GM19372 (cell line): Measurements from ENCODE around the gene GFOD2.
"Not testable (repeated sequence)": the region's sequence is repeated elsewhere in the genome, so short reads cannot be mapped to it uniquely, and the experiment has no call there.

Experiments used
- ATAC-seq: cut with Tn5 transposase; IDR thresholded peaks from one replicate; pipeline ENCODE4 v1.9.1; 2021; ENCODE audit warnings: mild to moderate bottlenecking, low read depth, moderate library complexity; ENCODE audit not compliant: unreplicated experiment

The GFOD2 gene

DNA sequence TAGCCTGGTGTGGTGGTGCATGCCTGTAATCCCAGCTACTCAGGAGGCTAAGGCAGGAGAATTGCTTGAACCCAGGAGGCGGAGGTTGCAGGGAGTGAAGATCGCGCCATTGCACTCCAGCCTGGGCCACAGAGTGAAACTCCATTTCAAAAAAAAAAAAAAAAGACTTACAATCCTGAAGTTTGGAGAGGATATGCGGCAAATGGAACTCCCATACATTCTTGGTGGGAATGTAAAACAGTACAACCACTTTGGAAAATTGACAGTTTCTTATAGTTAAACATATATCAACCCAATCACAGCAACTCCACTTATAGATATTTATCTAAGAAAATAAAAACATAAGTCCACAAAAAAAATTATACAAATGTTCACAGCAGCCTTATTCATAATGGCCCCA lies 11.9 kb downstream of the GFOD2 start:
- no peak for ATAC-seq

DNA sequence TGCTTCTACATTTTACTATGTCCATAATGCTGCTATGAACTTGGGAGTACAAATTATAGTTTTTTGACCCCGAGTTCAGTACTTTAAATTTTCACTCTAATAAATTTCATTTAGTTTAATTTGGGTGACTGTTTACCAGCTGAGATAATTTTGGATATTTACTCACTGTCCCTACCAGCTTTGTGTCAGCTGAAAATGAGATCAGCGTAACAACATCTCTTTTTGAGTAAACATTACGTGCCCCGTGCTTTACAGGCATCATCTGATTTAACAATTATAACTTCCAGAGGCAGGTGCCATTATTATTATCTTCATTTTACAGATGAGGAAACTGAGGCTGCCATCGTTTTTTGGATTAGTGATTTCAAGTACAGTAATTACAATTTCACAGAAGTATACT lies 15.0 kb downstream of the GFOD2 start:
- ATAC-seq = no peak

DNA sequence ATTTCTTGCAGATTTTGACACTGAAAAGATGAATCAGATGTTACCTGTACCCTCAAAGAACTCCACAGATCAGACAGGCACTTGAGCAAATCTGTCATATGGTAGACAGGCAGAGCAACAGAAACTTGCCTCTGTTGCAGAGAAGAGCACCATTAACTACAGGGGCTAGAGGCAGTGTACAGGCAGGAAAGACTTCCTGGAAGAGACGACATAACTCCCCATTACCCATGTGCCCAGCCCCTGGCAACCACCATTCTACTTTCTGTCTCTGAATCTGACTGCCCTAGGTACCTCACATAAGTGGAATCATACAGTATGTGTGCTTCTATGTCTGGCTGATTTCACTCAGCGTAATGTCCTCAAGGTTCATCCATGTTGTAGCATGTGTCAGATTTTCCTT lies 15.5 kb downstream of the GFOD2 start:
- ATAC-seq = no peak

DNA sequence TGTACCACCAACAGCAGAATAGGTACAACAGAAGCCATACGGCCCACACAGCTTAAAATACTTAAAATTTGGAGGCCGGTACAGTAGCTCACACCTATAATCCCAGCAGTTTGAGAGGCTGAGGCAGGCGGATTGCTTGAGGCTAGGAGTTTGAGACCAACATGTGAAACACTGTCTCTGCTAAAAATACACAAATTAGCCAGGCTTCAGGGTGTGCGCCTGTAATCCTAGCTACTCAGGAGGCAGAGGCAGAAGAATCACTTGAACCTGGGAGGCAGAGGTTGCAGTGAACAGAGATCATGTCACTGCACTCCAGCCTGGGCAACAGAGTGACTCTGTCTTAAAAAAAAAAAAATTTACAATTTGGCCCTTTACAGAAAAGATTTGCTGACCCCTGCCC lies 17.0 kb downstream of the GFOD2 start:
- ATAC-seq = no peak

DNA sequence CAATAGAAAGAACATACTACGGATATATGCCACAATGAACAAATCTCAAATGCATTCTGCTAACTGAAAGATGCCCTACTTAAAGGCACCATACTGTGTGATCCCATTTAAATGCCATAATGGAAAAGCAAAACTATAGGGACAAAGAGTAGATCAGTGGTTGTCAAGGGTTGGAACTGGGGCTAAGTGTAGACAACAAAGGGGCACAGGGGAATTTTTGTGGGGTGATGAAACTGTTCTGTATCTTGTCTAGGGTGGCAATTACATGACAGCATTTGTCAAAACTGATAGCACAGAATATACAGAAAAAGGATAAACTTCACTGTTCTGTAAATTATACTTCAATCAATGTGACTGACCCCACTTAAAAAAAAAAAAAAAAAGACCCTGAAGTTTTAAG lies 17.7 kb downstream of the GFOD2 start:
- no peak for ATAC-seq

DNA sequence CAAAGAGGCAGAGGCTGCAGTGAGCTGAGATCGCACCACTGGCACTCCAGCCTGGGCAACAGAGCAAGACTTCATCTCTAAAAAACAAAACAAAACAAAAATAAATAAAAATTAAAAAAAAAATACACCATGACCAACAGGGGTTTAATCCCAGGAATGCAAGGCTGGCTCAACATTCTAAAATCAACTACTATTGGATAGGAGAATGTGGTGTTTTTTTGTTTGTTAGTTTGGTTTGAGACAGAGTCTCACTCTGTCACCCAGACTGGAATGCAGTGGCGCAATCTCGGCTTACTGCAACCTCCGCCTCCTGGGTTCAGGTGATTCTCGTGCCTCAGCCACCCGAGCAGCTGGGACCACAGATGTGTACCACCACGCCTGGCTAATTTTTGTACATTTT lies 19.9 kb downstream of the GFOD2 start:
- ATAC-seq = no peak

DNA sequence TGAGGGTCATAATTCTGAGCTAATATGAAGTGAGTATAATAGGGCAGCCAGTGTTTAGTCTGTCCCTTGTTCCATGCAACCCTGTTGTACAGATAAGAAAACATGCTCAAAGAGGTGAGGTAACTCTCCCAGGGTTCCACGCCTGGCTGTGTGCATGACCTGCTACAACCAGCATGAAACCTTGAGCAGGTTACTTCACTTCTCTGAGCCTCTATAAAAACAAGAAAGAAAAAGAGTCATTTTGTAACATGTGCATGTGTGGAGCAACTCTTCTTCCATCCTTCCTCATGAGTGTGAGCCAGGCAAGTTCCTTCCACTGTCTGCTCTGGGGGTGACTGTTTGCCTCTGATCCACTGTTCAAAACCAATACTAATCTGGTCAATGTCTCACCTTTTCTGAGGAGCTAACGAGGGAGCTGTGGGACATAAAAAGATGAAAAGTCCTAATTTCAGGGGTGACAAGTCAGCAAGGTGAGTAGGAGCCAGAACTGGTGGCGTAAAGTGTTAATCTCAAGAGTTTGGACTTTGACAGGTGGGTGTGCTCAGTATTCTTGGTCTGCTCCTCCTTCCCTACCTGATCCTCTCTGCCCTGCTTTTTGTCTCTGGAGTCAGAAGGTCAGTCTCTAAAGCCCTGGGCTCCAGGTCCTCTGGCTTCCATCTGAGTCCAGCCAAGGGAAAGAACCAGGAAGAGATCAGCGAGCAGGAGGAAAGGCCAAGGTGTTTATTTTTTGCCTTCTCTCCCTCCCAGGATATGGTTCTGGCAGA lies 21.5 kb downstream of the GFOD2 start:
- ATAC-seq = no peak

DNA sequence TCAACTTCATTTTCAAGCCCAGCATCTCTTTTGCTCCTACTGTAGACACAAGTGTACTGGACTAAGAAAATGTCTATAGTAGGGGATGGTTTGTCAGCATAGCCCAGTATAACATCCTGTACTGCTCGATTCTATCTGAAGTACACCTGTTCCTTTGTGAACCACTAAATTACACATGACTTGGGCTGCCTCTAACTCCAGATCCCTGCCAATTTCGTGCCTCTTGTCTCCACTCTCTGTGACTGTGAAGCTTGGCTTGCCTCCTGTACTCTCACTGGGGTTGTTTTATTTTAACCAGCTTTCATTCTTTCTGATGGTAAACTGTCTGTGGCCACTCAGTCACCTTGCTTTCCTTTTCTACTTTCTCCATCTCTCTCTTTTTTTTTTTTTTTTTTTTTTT lies 24.5 kb downstream of the GFOD2 start:
- ATAC-seq = no peak

DNA sequence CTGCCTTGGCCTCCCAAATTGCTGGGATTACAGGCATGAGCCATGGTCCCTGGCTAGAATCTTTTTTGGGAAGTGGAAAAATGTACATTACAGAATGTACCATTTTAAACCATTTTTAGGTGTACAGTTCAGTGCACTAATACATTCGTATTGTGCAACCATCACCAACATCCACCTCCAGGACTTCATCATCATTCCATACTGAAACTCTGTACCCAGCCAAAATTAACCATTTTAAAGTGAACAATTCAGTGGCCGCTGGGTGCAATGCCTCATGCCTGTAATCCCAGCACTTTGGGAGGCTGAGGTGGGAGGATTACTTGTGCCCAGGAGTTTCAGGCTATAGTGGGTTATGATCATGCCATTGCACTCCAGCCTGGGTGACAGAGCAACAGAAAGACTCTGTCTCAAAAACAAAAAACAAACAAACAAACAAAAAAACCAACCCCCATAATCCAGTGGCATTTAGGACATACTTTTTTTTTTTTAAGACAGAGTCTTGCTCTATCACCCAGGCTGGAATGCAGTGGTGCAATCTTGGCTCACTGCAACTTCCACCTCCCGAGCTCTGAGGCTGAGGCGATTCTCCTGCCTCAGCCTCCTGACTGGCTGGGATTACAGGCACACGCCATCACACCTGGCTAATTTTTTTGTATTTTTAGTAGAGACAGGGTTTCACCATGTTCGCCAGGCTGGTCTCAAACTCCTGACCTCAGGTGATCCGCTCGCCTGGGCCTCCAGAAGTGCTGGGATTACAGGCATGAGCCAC lies 25.4 kb downstream of the GFOD2 start:
- ATAC-seq = not testable (repeated sequence)

DNA sequence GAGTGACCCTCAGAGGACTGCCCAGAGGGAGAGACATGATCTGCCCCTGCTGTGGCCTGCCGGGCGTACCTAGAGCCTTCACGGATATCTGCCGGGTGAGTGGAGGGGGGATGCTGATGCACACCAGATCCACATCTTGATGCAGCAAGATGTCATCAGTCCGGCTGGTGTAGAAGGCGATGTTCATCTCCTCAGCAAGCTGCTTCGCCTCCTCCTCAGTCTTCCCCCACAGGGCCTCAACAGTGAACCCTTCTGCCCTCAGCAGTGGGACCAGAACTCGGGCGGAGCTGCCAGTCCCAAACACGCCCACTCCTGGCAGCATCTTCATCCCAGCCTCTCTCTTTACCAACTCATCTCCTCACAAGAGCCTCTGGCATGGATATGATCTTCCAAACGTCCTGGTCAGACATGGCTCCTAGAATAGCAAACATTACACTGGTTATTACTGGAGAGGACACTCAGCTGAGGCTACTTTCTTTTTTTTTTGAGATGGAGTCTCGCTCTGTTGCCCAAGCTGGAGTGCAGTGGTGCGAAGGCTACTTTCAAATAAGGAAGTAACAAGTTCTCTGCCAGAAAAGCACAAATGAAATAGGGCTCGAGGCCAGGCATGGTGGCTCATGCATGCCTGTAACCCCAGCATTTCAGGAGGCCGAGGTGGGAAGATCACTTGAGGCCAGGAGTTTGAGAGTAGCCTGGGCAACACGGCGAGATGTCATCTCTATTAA lies 33.6 kb downstream of the GFOD2 start:
- ATAC-seq = no peak

DNA sequence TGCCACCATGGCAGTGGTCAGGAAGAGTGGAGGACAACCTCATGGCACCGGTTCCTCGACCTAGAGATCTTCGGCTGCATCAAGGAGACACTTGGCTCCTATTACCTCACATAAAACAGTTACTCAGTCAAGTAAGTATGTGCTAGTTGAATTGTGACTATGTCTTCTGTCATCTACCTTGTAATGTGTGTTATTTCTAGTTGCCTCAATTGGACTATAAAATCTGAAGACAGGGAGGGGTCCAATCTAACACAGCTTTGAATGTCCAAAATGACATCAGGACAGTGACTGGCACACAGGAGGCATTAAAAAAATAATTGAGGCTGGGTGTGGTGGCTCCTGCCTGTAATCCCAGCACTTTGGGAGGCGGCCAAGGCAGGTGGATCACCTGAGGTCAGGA lies 35.3 kb downstream of the GFOD2 start:
- ATAC-seq = no peak

DNA sequence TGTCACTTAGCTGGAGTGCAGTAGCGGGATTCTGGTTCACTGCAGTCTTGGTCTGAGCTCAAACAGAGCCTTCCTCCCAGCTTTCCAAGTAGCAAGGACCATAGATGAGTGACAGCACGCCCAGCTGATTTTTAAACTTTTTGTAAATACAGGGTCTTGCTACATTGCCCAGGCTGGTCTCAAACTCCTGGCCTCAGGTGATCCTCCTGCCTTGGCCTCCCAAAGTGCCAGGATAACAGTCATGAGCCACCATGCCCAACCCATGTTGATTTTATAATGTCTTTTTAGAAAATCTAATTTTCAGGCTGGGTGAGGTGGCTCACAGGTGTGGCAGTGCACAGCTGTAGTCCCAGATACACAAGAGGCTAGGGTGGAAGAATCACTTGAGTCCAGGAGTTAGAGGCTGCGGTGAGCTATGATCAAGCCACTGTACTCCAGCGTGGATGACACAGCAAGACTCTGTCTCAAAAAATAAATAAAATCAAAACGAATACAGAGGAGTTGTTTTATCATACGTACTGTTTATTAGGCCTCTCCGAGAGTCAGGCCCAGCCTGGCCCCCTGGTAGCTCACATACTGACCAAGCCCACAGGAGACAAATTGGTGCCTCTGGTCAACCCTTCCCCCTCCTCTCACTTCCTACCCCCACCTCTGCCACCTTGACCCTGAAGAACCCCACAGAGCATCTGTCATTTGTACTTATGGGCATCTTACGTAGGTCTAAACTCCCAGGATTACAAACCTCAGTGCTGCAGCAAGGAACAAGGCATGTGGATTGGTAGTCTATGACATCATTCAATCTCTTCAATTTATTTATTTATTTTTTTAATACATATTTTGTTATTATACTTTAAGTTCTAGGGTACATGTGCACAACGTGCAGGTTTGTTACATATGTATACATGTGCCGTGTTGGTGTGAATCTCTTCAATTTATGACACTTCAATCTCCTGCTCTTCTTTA lies 38.9 kb downstream of the GFOD2 start:
- ATAC-seq = no peak

DNA sequence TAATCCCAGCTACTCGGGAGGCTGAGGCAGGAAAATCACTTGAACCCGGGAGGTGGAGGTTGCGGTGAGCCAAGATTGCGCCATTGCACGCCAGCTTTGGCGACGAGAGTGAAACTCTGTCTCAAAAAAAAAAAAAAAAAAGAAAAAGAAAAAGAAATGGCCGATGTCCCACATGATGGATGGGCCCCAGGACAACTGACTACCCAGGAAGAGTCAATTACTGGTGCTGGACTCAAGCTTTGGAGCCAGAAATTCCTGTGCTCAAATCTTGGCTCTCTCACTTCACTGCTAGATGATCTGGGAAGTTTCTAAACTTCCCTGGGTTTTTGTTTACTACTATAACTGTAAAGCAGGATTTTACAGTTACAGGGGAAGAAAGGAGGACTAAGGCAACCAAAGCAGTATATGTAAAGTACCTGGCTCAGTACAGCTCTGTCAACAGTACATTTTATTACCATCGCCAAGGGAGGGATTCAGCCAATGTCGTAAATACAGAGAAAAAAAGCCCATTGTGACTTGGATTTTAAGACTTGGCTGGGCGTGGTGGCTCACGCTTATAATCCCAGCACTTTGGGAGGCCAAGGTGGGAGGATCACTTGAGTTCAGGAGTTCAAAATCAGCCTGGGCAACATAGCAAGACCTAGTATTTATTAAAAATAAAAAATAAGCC lies 40.6 kb downstream of the GFOD2 start:
- no peak for ATAC-seq

DNA sequence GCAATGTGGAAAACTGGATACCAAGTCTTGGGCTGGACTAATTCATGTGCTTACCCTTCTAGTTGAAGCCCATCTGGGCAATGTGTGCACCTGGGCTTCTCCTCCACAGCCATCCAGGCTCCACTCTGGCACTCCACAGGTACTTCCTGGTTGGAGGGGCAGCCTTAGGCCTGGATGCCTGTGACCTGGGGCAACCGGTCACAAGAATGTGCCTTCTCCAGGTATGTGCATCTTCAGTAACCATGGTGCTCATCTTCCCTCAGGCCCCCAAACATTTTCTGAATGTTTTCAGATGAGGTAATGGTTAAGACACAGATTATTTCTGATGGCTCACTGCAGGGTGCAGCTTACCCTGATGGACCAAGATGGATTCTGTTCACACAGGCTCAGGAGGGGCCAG lies 41.4 kb downstream of the GFOD2 start:
- ATAC-seq = no peak

DNA sequence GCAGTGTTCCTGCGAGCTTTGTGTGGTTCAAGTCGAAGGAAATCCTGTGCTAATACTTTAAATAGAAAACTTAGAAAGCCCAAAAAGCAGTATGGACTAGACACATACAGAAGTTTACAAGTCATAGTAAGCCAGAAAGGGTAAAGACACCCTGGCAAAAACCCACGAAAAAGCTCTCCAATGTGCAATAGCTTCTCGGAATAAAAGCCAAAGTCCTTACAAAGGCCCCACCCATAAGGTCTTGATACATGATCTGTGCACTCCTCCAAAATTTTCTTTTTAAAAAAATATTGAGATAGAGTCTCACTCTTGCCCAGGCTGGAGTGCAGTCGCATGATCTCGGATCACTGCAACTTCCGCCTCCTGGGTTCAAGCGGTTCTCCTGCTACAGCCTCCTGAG lies 42.2 kb downstream of the GFOD2 start:
- ATAC-seq = no peak

DNA sequence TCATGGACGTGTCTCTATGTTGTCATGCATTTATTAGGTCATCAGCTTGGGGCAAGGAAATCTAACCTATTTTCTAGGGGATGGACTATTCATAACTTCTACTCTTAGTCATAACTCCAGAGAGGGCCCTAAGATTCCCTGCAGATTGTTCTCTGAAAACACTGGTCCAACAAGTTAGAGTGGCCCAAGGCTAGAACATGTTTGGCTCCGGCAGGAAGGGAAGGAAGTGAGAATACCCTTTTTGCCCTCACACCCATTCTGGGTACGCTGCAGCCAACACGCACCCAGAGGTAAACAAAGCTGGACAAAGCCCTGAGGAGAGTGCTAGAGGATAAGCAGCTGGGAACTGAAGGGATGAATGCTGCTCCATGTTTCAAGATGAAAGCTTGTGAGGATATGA lies 42.6 kb downstream of the GFOD2 start:
- ATAC-seq = no peak

DNA sequence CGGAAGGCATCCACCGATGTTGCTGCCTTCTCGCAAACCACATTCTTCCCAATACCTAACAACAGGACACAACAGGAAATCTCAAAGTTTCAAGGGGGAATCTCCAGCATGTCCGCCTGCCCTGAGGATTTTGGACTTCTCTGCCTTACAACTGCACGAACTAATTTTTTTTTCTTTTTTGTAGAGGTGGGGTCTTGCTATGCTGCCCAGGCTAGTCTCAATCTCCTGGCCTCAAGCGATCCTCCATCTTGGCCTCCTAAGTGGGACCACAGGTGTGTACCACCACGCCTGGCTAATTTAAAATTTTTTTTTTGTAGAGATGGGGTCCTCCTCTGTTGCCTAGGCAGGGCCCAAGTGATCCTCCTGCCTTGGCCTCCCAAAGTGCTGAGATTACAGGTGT lies 43.1 kb downstream of the GFOD2 start:
- ATAC-seq = no peak

DNA sequence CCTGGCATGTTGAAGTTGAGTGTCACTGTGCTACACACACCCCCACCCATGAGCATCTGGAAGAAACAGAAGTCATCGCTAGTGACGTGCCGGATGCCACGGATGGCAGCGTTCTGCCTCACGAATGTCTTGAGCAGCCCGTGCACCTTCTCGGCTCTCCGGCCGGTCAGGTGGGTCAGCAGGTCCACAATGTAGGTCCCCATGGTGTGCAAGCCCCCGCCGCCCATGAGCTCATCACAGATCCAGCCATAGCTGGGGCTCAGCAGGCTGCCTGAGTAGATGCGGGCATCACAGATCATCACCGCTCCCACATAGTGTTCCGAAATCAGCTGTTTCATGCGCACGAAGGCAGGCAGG lies 43.6 kb downstream of the GFOD2 start:
- no peak for ATAC-seq

DNA sequence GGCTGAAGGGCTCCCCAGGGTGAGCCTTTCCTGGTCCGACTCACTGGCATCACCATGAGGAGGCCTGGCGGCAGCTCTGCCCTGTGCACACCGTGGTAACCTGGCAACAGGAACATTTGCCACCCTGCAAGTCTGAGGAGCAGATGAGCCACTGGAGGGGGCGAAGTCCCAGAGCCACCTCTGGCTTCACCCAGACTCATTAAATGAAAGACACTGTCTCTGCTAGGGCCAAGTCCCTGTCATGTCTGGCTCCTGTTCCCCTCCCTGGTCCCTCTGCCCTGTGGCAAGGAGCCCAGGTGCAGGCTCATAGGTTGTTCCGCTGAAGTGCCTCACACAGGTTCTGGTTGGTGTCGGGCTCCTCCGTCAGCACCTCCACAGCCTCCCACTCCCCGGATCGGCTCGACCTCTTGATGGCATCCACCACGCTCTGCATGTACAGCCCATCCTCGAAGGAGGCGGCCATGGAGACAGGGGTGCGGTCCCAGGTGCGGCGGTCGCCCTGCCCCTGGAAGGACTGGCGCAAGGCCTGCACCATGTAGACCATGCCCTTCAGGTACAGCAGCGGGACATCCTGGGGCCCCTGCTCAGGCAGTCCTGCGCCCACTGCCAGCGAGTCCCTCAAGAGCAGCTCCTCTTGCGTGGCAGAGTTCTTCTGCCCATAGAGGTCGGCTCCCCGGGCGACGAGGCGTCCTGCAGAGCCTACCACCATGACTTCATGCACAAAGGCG lies 44.1 kb downstream of the GFOD2 start:
- ATAC-seq = no peak
